HEK293 (cell line): ENCODE data around the gene DOCK7.

ENCODE experiments used
- CTCF ChIA-PET: fragments of 350-600 bp; formaldehyde crosslinking; extraction: SDS; loops from one replicate; lab custom pipeline; 2021; ENCODE audit warnings: antibody characterized with exemption; lab: Yijun Ruan, JAX
- POLR2A ChIA-PET: fragments of 300-600 bp; formaldehyde crosslinking; extraction: SDS; loops from one replicate; lab custom pipeline; 2020; ENCODE audit warnings: antibody characterized with exemption, inconsistent platforms; lab: Yijun Ruan, JAX
- H3K27ac ChIP-seq: fragments of 200-500 bp; sonication (Bioruptor generic); 2 replicates; pipeline ENCODE4 v1.5.1; 2014; ENCODE audit warnings: low read depth, low read length, control low read depth, inconsistent platforms; ENCODE audit errors: extremely low read depth
- H3K36me3 ChIP-seq, 2 experiments: fragments of 200-500 bp in 1 of 2; sonication (Bioruptor generic) in 1 of 2; 1 replicate in 1 of 2; 2 replicates in 1 of 2; pipeline ENCODE4 v1.5.1; 2014 to 2017; ENCODE audit warnings: inconsistent platforms in 2 of 2, low read length in 2 of 2; ENCODE audit not compliant: control insufficient read depth in 2 of 2, insufficient read depth in 1 of 2
- H3K4me1 ChIP-seq: fragments of 200-500 bp; sonication (Bioruptor generic); 2 replicates; pipeline ENCODE4 v1.5.1; 2014; ENCODE audit warnings: mild to moderate bottlenecking, low read length, inconsistent platforms; ENCODE audit not compliant: control insufficient read depth, insufficient read depth
- H3K4me3 ChIP-seq: 2 replicates; pipeline ENCODE4 v1.5.1; 2011; ENCODE audit warnings: low read depth, mild to moderate bottlenecking, control low read depth, low read length, moderate library complexity
- H3K9me3 ChIP-seq: fragments of 200-500 bp; sonication (Bioruptor generic); 2 replicates; pipeline ENCODE4 v1.5.1; 2014; ENCODE audit warnings: low read depth, low read length, inconsistent platforms; ENCODE audit not compliant: control insufficient read depth, insufficient read depth
- CTCF ChIP-seq: fragments of 450-650 bp; formaldehyde crosslinking; IDR thresholded peaks from 2 replicates; pipeline ENCODE4 v1.5.1; 2016; ENCODE audit warnings: missing biosample characterization, missing genetic modification characterization
- GLI2 ChIP-seq: fragments of 450-650 bp; formaldehyde crosslinking; IDR thresholded peaks from 2 replicates; pipeline ENCODE4; 2017; ENCODE audit warnings: missing biosample characterization, missing genetic modification characterization, low read depth, borderline replicate concordance
- IKZF3 ChIP-seq: fragments of 450-650 bp; IDR thresholded peaks from 2 replicates; pipeline ENCODE4 v1.5.0; 2018; ENCODE audit warnings: missing biosample characterization, mild to moderate bottlenecking, missing genetic modification characterization, moderate library complexity
- SP2 ChIP-seq: fragments of 450-650 bp; formaldehyde crosslinking; IDR thresholded peaks from 2 replicates; pipeline ENCODE4 v1.5.1; 2016; ENCODE audit warnings: missing biosample characterization, missing genetic modification characterization
- YY2 ChIP-seq: fragments of 450-650 bp; formaldehyde crosslinking; IDR thresholded peaks from 2 replicates; pipeline ENCODE4 v1.5.1; 2016; ENCODE audit warnings: missing biosample characterization, missing genetic modification characterization
- ZBTB17 ChIP-seq: fragments of 450-650 bp; formaldehyde crosslinking; IDR thresholded peaks from 2 replicates; pipeline ENCODE4 v1.5.1; 2016; ENCODE audit warnings: missing biosample characterization, missing genetic modification characterization
- ZBTB26 ChIP-seq: fragments of 450-650 bp; formaldehyde crosslinking; optimal IDR thresholded peaks from 2 replicates; pipeline ENCODE3; 2016; ENCODE audit warnings: missing biosample characterization, mild to moderate bottlenecking, missing genetic modification characterization
- ZBTB44 ChIP-seq: fragments of 450-650 bp; IDR thresholded peaks from 2 replicates; pipeline ENCODE4 v1.5.1; 2018; ENCODE audit warnings: missing biosample characterization, mild to moderate bottlenecking, missing genetic modification characterization
- ZBTB49 ChIP-seq: fragments of 450-650 bp; formaldehyde crosslinking; IDR thresholded peaks from 2 replicates; pipeline ENCODE4 v1.5.1; 2016; ENCODE audit warnings: missing biosample characterization, missing genetic modification characterization, low read depth
- ZIC2 ChIP-seq: fragments of 450-650 bp; formaldehyde crosslinking; IDR thresholded peaks from 2 replicates; pipeline ENCODE4 v1.5.1; 2016; ENCODE audit warnings: missing biosample characterization, missing genetic modification characterization
- ZNF132 ChIP-seq: fragments of 450-650 bp; formaldehyde crosslinking; IDR thresholded peaks from 2 replicates; pipeline ENCODE4 v1.5.1; 2017; ENCODE audit warnings: missing biosample characterization, missing genetic modification characterization, borderline replicate concordance
- ZNF155 ChIP-seq: fragments of 450-650 bp; formaldehyde crosslinking; IDR thresholded peaks from 2 replicates; pipeline ENCODE4 v1.5.1; 2016; ENCODE audit warnings: missing biosample characterization, missing genetic modification characterization
- ZNF354C ChIP-seq: fragments of 450-650 bp; formaldehyde crosslinking; IDR thresholded peaks from 2 replicates; pipeline ENCODE4 v1.5.1; 2016; ENCODE audit warnings: missing biosample characterization, missing genetic modification characterization, low read depth, borderline replicate concordance
- ZNF548 ChIP-seq: fragments of 450-650 bp; formaldehyde crosslinking; IDR thresholded peaks from 2 replicates; pipeline ENCODE4 v1.5.1; 2016; ENCODE audit warnings: missing biosample characterization, missing genetic modification characterization
- ZNF560 ChIP-seq: fragments of 450-650 bp; formaldehyde crosslinking; IDR thresholded peaks from 2 replicates; pipeline ENCODE4 v1.5.1; 2017; ENCODE audit warnings: missing biosample characterization, missing genetic modification characterization, borderline replicate concordance
- ZNF600 ChIP-seq: fragments of 450-650 bp; formaldehyde crosslinking; IDR thresholded peaks from 2 replicates; pipeline ENCODE4 v1.5.1; 2016; ENCODE audit warnings: missing biosample characterization, missing genetic modification characterization
- ZNF626 ChIP-seq: fragments of 450-650 bp; sonication (Bioruptor Pico); formaldehyde crosslinking; IDR thresholded peaks from 2 replicates; pipeline ENCODE4 v1.5.1; 2018; ENCODE audit warnings: missing biosample characterization, missing genetic modification characterization, inconsistent platforms
- ZNF639 ChIP-seq: fragments of 450-650 bp; formaldehyde crosslinking; IDR thresholded peaks from 2 replicates; pipeline ENCODE4 v1.5.1; 2016; ENCODE audit warnings: missing biosample characterization, missing genetic modification characterization
- ZNF654 ChIP-seq: fragments of 450-650 bp; formaldehyde crosslinking; IDR thresholded peaks from 2 replicates; pipeline ENCODE4 v1.5.1; 2016; ENCODE audit warnings: low read depth, missing biosample characterization, missing genetic modification characterization

Gene DOCK7

GRCh38 chr1:62433861-62434617, 254.1 kb downstream of the DOCK7 start:
- ChIA-PET CTCF (no interaction called here), POLR2A (no interaction called here)
- Histone ChIP-seq H3K4me3 (no peak overlapping the region), H3K4me1 (no peaks in the 10 kb centered on the region), H3K9me3 (no peaks in the 10 kb centered on the region), H3K36me3 (no peaks in the 10 kb centered on the region), H3K27ac (no peak overlapping the region)
- TF ChIP-seq ZBTB17, result peak; percentile 69
- TF ChIP-seq ZNF654, result peak; percentile 27
- no peak for TF ChIP-seq IKZF3 (tag by site-specific recombination)
- peak; percentile 52; the same call in 1 of the 2 replicates for TF ChIP-seq CTCF (tag by site-specific recombination)

GRCh38 chr1:62429581-62429980, 258.6 kb downstream of the DOCK7 start:
- TF ChIP-seq ZNF639 (tag by site-specific recombination), result no peak
- no peak for TF ChIP-seq ZNF626
- TF ChIP-seq ZNF600 (tag by site-specific recombination), result no peak
- no peak for TF ChIP-seq ZBTB44 (tag by site-specific recombination)
- no peak for TF ChIP-seq YY2
- TF ChIP-seq ZBTB26 (tag by site-specific recombination), result no peak
- TF ChIP-seq, all 188 proteins: peak for 0
- Histone ChIP-seq H3K9me3 (no peaks in the 10 kb centered on the region), H3K4me3 (no peak overlapping the region), H3K36me3 (no peaks in the 10 kb centered on the region), H3K27ac (no peak overlapping the region), H3K4me1 (no peaks in the 10 kb centered on the region)
- POLR2A ChIA-PET, result no interaction called here
- CTCF ChIA-PET, result interaction anchor here (0.8 kb wide), 1 partner anchor 285 kb away, joined by 4 read pairs; no protein-coding TSS in a partner anchor

GRCh38 chr1:62428351-62428750, 259.8 kb downstream of the DOCK7 start:
- Histone ChIP-seq H3K27ac (no peak overlapping the region), H3K36me3 (no peaks in the 10 kb centered on the region), H3K4me3 (no peak overlapping the region), H3K4me1 (no peaks in the 10 kb centered on the region), H3K9me3 (no peaks in the 10 kb centered on the region)
- ChIA-PET CTCF (interaction anchor here (1.1 kb wide), 1 partner anchor 253 kb away, joined by 4 read pairs; no protein-coding TSS in a partner anchor), POLR2A (no interaction called here)
- TF ChIP-seq GLI2 (no peak), ZNF155 (tag by site-specific recombination) (no peak), ZNF132 (tag by site-specific recombination) (no peak), CTCF (tag by site-specific recombination) (no peak), ZNF560 (tag by site-specific recombination) (no peak), ZBTB49 (tag by site-specific recombination) (no peak), ZIC2 (tag by site-specific recombination) (no peak), ZNF354C (tag by site-specific recombination) (no peak), ZNF548 (no peak), SP2 (tag by site-specific recombination) (no peak)
